Muscle of leg (tissue), 11 donors: ENCODE measurements around the gene REST. TPM values are rescaled to one million over a fixed set of nuclear protein-coding genes. Genes with fewer than 3 reads are reported as not detected.
"Not testable (repeated sequence)": the region's sequence is repeated elsewhere in the genome, so short reads cannot be mapped to it uniquely, and the experiment has no call there.

ENCODE experiments used
- DNase-seq: peaks from one replicate; pipeline ENCODE4 v3.0.0; 2013
- H3K27ac ChIP-seq: one replicate; pipeline ENCODE4 v1.5.1; 2013; ENCODE audit warnings: mild to moderate bottlenecking, low read length, control low read depth
- H3K27me3 ChIP-seq: one replicate; pipeline ENCODE4 v1.6.1; 2013; ENCODE audit warnings: low read length; ENCODE audit not compliant: control insufficient read depth, insufficient read depth
- H3K36me3 ChIP-seq: one replicate; pipeline ENCODE4 v1.6.1; 2013; ENCODE audit warnings: low read length; ENCODE audit not compliant: control insufficient read depth, insufficient read depth
- H3K4me1 ChIP-seq: one replicate; pipeline ENCODE4 v1.6.1; 2013; ENCODE audit warnings: low read length; ENCODE audit not compliant: control insufficient read depth, insufficient read depth
- H3K4me3 ChIP-seq: one replicate; pipeline ENCODE4 v1.5.1; 2013; ENCODE audit warnings: low read length, control low read depth
- H3K9me3 ChIP-seq: replicated peaks from 2 replicates; pipeline ENCODE4 v1.6.1; 2013; ENCODE audit warnings: low read depth, low read length; ENCODE audit not compliant: control insufficient read depth
- WGBS: methylation state at CpG from one replicate; pipeline ENCODE4 v1.1.5; 2013; ENCODE audit warnings: missing lambda C conversion rate; ENCODE audit not compliant: insufficient coverage; 5-methylcytosine and 5-hydroxymethylcytosine counted together
- polyA plus RNA-seq, 8 donors: library from polyadenylated mRNA; unstranded; fragments of 120-200 nt; gene quantifications; one replicate each; pipeline versions ENCODE4 v1.2.1 to v1.2.3, GENCODE V29; 2013; ENCODE audit warnings: inconsistent platforms in 1 of 8, low replicate concordance in 1 of 8; ENCODE audit not compliant: insufficient read length in 8 of 8, insufficient read depth in 1 of 8
- total RNA-seq: library from RNA; stranded (reverse); fragments of 120-200 nt; gene quantifications from one replicate; pipeline ENCODE4 v1.2.4, GENCODE V29; 2013

REST gene
- total and polyA plus RNA-seq, 9 donors, result 18.4 to 33.6 (median 24.2) TPM

- 20% methylated on average over 15 of the region's 19 CpGs for WGBS
- no peaks in the 10 kb centered on the region for H3K9me3 ChIP-seq
- peaks cover 14% of the 10 kb centered on the region for H3K4me1 ChIP-seq
Observed at GRCh38 chr4:56906489-56907393, 959 bp upstream of the REST start.

GRCh38 chr4:56908206-56909085 is 746 bp downstream of the REST start:
- DNase-seq, result peak; percentile 87
- peak overlapping the region; percentile 92 for H3K27ac ChIP-seq
- peaks cover 16% of the 10 kb centered on the region for H3K4me1 ChIP-seq
- WGBS, result under 1% methylated on average over 107 of the region's 110 CpGs
- H3K4me3 ChIP-seq, result peak overlapping the region; percentile 77
- no peaks in the 10 kb centered on the region for H3K27me3 ChIP-seq
- no peaks in the 10 kb centered on the region for H3K9me3 ChIP-seq
- H3K36me3 ChIP-seq, result peaks cover 3% of the 10 kb centered on the region

More at GRCh38 chr4:56906489-56907393, 959 bp upstream of the REST start:
- peak overlapping the region; percentile 52 for H3K4me3 ChIP-seq
- H3K27me3 ChIP-seq, result no peaks in the 10 kb centered on the region
- DNase-seq, result peak; percentile 10
- H3K27ac ChIP-seq, result peak overlapping the region; percentile 66
- H3K36me3 ChIP-seq, result peaks cover 3% of the 10 kb centered on the region

GRCh38 chr4:56909086-56909894 is 1.6 kb downstream of the REST start:
- 2% methylated on average over 31 of the region's 41 CpGs for WGBS
- H3K4me1 ChIP-seq, result peaks cover 16% of the 10 kb centered on the region
- H3K27ac ChIP-seq, result peak overlapping the region; percentile 91
- no peaks in the 10 kb centered on the region for H3K27me3 ChIP-seq
- DNase-seq, result peak; percentile 76
- H3K36me3 ChIP-seq, result peaks cover 5% of the 10 kb centered on the region
- H3K4me3 ChIP-seq, result peak overlapping the region; percentile 77
- H3K9me3 ChIP-seq, result no peaks in the 10 kb centered on the region

GRCh38 chr4:56910172-56910967 is 2.7 kb downstream of the REST start:
- peak overlapping the region; percentile 3 for H3K4me3 ChIP-seq
- WGBS, result 52% methylated on average over 5 of the region's 6 CpGs
- H3K9me3 ChIP-seq, result no peaks in the 10 kb centered on the region
- peaks cover 5% of the 10 kb centered on the region for H3K36me3 ChIP-seq
- no peak overlapping the region for H3K27ac ChIP-seq
- no peaks in the 10 kb centered on the region for H3K27me3 ChIP-seq
- no peak for DNase-seq
- peaks cover 16% of the 10 kb centered on the region for H3K4me1 ChIP-seq

GRCh38 chr4:56914336-56914735 is 6.6 kb downstream of the REST start:
- Histone ChIP-seq H3K4me1 (peaks cover 13% of the 10 kb centered on the region), H3K27me3 (no peaks in the 10 kb centered on the region), H3K4me3 (no peak overlapping the region), H3K36me3 (peaks cover 11% of the 10 kb centered on the region), H3K9me3 (no peaks in the 10 kb centered on the region), H3K27ac (no peak overlapping the region)
- no peak for DNase-seq
- WGBS, result no CpG with 5 or more reads among the region's 3 CpGs

- not testable (repeated sequence) for H3K4me3 ChIP-seq, H3K9me3 ChIP-seq, H3K27me3 ChIP-seq, DNase-seq, H3K27ac ChIP-seq
- WGBS, result 83% methylated on average over 2 of the region's 12 CpGs
- H3K36me3 ChIP-seq, result peaks cover 12% of the 10 kb centered on the region
- H3K4me1 ChIP-seq, result peaks cover 13% of the 10 kb centered on the region
Observed at GRCh38 chr4:56914977-56915376, 7.3 kb downstream of the REST start.

GRCh38 chr4:56927196-56927595 is 19.5 kb downstream of the REST start:
- H3K9me3 ChIP-seq, result no peaks in the 10 kb centered on the region
- H3K27me3 ChIP-seq, result no peaks in the 10 kb centered on the region
- no peak for DNase-seq
- H3K4me3 ChIP-seq, result no peak overlapping the region
- WGBS, result no CpG with 5 or more reads among the region's 2 CpGs
- H3K4me1 ChIP-seq, result no peaks in the 10 kb centered on the region
- no peak overlapping the region for H3K27ac ChIP-seq
- peaks cover 37% of the 10 kb centered on the region for H3K36me3 ChIP-seq

GRCh38 chr4:56930638-56931037 is 22.9 kb downstream of the REST start:
- no peak overlapping the region for H3K4me3 ChIP-seq
- no peak overlapping the region for H3K27ac ChIP-seq
- no peaks in the 10 kb centered on the region for H3K4me1 ChIP-seq
- H3K27me3 ChIP-seq, result no peaks in the 10 kb centered on the region
- H3K36me3 ChIP-seq, result peaks cover 32% of the 10 kb centered on the region
- WGBS, result 92% methylated on average over 7 of the region's 7 CpGs
- no peaks in the 10 kb centered on the region for H3K9me3 ChIP-seq
- DNase-seq, result no peak

GRCh38 chr4:56931924-56932323 is 24.2 kb downstream of the REST start:
- Histone ChIP-seq H3K27ac (no peak overlapping the region), H3K9me3 (no peaks in the 10 kb centered on the region), H3K4me1 (no peaks in the 10 kb centered on the region), H3K36me3 (peaks cover 30% of the 10 kb centered on the region), H3K27me3 (no peaks in the 10 kb centered on the region), H3K4me3 (no peak overlapping the region)
- DNase-seq, result no peak
- 90% methylated on average over 3 of the region's 4 CpGs for WGBS
